Liver (tissue), 9 donors: ENCODE measurements around the gene AATK. TPM values are rescaled to one million over a fixed set of nuclear protein-coding genes. Genes with fewer than 3 reads are reported as not detected.
"Not testable (repeated sequence)": the region's sequence is repeated elsewhere in the genome, so short reads cannot be mapped to it uniquely, and the experiment has no call there.

Experiments
- DNase-seq: peaks from one replicate; pipeline ENCODE4 v3.0.0-alpha.2; 2017; ENCODE audit warnings: low spot score
- H3K27ac ChIP-seq, 2 donors: one replicate each; pipeline ENCODE4 v1.7.0; 2013; ENCODE audit warnings: inconsistent platforms in 2 of 2, low read length in 2 of 2, control low read depth in 1 of 2, low read depth in 1 of 2, mild to moderate bottlenecking in 1 of 2
- H3K27me3 ChIP-seq, 4 donors: one replicate each; pipeline versions ENCODE4 v1.6.1 to v1.7.0; 2013; ENCODE audit warnings: low read length in 3 of 4, inconsistent platforms in 1 of 4, mild to moderate bottlenecking in 1 of 4, moderate library complexity in 1 of 4; ENCODE audit not compliant: control insufficient read depth in 4 of 4, insufficient read depth in 4 of 4
- H3K36me3 ChIP-seq, 4 donors: one replicate each; pipeline versions ENCODE4 v1.6.1 to v1.7.0; 2013; ENCODE audit warnings: low read length in 3 of 4, mild to moderate bottlenecking in 3 of 4, low read depth in 1 of 4, moderate library complexity in 1 of 4; ENCODE audit not compliant: control insufficient read depth in 4 of 4, insufficient read depth in 3 of 4
- H3K4me1 ChIP-seq, 4 donors: one replicate each; pipeline versions ENCODE4 v1.6.1 to v1.7.0; 2013; ENCODE audit warnings: low read length in 3 of 4, mild to moderate bottlenecking in 3 of 4, moderate library complexity in 1 of 4; ENCODE audit not compliant: control insufficient read depth in 4 of 4, insufficient read depth in 4 of 4
- H3K4me3 ChIP-seq, 3 donors: one replicate each; pipeline versions ENCODE4 v1.6.1 to v1.7.0; 2013; ENCODE audit warnings: low read length in 3 of 3, control low read depth in 1 of 3, low read depth in 1 of 3, mild to moderate bottlenecking in 1 of 3
- H3K9ac ChIP-seq, 2 donors: one replicate each; pipeline ENCODE4 v1.7.0; 2013; ENCODE audit warnings: low read length in 2 of 2, mild to moderate bottlenecking in 2 of 2, moderate library complexity in 2 of 2, control low read depth in 1 of 2, low read depth in 1 of 2
- H3K9me3 ChIP-seq, 4 donors: one replicate each; pipeline versions ENCODE4 v1.6.1 to v1.7.0; 2013; ENCODE audit warnings: low read length in 3 of 4; ENCODE audit not compliant: control insufficient read depth in 4 of 4
- ATF3 ChIP-seq: IDR thresholded peaks from 2 replicates; pipeline ENCODE4 v1.6.1; 2016; ENCODE audit warnings: antibody characterized with exemption
- EGR1 ChIP-seq, 2 donors: IDR thresholded peaks; 2 replicates each; pipeline ENCODE4 v1.6.1; 2016 to 2018; ENCODE audit warnings: antibody characterized with exemption in 2 of 2, low read depth in 2 of 2
- FOXA1 ChIP-seq: IDR thresholded peaks from 2 replicates; pipeline ENCODE4 v1.6.1; 2016; ENCODE audit warnings: antibody characterized with exemption
- FOXA2 ChIP-seq: IDR thresholded peaks from 2 replicates; pipeline ENCODE4 v1.6.1; 2016; ENCODE audit warnings: antibody characterized with exemption
- HNF4G ChIP-seq: IDR thresholded peaks from 2 replicates; pipeline ENCODE4 v1.6.1; 2016; ENCODE audit warnings: antibody characterized with exemption
- JUND ChIP-seq, 2 donors: IDR thresholded peaks; 2 replicates each; pipeline ENCODE4 v1.6.1; 2016; ENCODE audit warnings: antibody characterized with exemption in 2 of 2
- NR2F2 ChIP-seq: IDR thresholded peaks from 2 replicates; pipeline ENCODE4 v1.6.1; 2016; ENCODE audit warnings: antibody characterized with exemption
- RAD21 ChIP-seq, 2 donors: IDR thresholded peaks; 2 replicates each; pipeline ENCODE4 v1.6.1; 2016; ENCODE audit warnings: antibody characterized with exemption in 2 of 2, mild to moderate bottlenecking in 2 of 2
- RXRA ChIP-seq, 2 donors: IDR thresholded peaks; 2 replicates each; pipeline ENCODE4 v1.6.1; 2017 to 2018; ENCODE audit warnings: antibody characterized with exemption in 2 of 2, mild to moderate bottlenecking in 1 of 2
- YY1 ChIP-seq: IDR thresholded peaks from 2 replicates; pipeline ENCODE4 v1.6.1; 2016; ENCODE audit warnings: antibody characterized with exemption, mild to moderate bottlenecking
- ZBTB33 ChIP-seq: IDR thresholded peaks from 2 replicates; pipeline ENCODE4 v1.6.1; 2016; ENCODE audit warnings: antibody characterized with exemption
- WGBS: extraction: QIAGEN DNeasy Blood & Tissue Kit; methylation state at CpG from one replicate; pipeline ENCODE4 v1.1.7; 2013; 5-methylcytosine and 5-hydroxymethylcytosine counted together
- polyA plus RNA-seq, 2 donors: library from polyadenylated mRNA; stranded (reverse) in 1 of 2; unstranded in 1 of 2; fragments of 200-250 nt in 1 of 2; fragments of >200 nt in 1 of 2; fragmentation: Nextera tagmentation in 1 of 2; extraction: Ambion mirVana in 1 of 2; gene quantifications; one replicate each; pipeline versions ENCODE4 v1.2.1 to v1.2.3, GENCODE V29; 2013 to 2015
- total RNA-seq, 2 donors: library from RNA; depleted of rRNA; stranded (reverse); fragments of >200 nt; gene quantifications; one replicate each; pipeline ENCODE4 v1.2.3, GENCODE V29; 2014
- TF ChIP-seq, protein P1 (sequence below): IDR thresholded peaks from 2 replicates; pipeline ENCODE4 v1.6.1; 2016; ENCODE audit warnings: antibody characterized with exemption, mild to moderate bottlenecking
- TF ChIP-seq, protein P2 (sequence below): IDR thresholded peaks from 2 replicates; pipeline ENCODE4 v1.6.1; 2016; ENCODE audit warnings: antibody characterized with exemption
- TF ChIP-seq, protein P3 (sequence below): fragments of 150-350 bp; IDR thresholded peaks from 2 replicates; pipeline ENCODE4 v1.5.1; 2017; ENCODE audit warnings: improper control_type of control experiment, low read depth, low read length; ENCODE audit not compliant: missing input control
- donor health status: healthy.
- donor health status: healthy.
- donor health status: healthy.
- donor health status: healthy.
- donor health status: healthy.

Gene AATK
- total and polyA plus RNA-seq, 4 donors, result 0.24 to 2.3 (median 0.62) TPM

DNA sequence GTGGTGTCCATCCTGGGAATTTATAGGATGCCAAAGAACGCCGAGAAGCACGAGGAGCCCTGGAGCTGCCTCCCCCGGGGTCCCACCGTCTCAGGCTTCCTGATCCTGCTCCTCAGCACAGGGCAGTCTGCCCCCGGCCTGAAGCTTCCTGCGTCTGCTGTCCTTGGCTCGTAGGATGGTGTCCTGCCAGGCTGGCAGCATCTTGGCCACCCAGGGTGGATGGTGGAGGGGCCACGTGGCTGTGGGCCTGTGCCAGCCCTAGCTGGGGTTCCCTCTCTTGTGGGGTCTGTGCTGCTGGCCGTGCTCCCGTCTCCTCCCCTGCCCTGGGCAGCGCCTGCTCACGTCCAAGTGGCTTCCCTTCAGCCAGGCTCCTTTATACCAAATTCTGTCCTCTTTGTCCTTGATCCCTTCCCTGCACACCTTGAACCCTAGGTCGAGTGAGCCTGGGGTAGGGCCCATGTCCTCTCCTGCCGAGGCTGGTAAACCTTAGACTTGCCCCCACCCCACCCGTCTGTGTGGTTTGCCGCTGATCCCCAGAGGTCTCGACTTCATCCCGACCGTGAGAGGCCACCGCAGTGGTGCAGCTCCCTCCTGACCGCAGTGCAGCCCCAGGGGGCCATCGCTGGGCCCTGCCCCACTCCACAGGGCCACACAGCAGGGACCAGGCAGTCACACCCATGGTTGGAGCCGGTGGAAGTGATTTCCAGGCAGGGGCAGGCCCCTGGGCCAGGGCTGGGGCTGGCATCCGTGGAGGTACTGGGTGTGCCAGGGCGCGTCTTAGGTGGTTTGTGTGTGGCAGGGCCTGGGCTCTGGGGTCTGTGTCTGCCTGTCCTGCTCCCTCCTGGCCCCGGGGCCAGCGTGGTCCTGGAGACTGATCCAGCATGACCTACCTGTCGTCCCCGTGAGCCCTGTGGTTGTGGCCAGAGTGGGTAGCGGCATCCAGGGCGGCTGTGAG is 84.5 kb downstream of the AATK start (continued):
- TF ChIP-seq, protein P1, sequence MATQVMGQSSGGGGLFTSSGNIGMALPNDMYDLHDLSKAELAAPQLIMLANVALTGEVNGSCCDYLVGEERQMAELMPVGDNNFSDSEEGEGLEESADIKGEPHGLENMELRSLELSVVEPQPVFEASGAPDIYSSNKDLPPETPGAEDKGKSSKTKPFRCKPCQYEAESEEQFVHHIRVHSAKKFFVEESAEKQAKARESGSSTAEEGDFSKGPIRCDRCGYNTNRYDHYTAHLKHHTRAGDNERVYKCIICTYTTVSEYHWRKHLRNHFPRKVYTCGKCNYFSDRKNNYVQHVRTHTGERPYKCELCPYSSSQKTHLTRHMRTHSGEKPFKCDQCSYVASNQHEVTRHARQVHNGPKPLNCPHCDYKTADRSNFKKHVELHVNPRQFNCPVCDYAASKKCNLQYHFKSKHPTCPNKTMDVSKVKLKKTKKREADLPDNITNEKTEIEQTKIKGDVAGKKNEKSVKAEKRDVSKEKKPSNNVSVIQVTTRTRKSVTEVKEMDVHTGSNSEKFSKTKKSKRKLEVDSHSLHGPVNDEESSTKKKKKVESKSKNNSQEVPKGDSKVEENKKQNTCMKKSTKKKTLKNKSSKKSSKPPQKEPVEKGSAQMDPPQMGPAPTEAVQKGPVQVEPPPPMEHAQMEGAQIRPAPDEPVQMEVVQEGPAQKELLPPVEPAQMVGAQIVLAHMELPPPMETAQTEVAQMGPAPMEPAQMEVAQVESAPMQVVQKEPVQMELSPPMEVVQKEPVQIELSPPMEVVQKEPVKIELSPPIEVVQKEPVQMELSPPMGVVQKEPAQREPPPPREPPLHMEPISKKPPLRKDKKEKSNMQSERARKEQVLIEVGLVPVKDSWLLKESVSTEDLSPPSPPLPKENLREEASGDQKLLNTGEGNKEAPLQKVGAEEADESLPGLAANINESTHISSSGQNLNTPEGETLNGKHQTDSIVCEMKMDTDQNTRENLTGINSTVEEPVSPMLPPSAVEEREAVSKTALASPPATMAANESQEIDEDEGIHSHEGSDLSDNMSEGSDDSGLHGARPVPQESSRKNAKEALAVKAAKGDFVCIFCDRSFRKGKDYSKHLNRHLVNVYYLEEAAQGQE, result no peak
- TF ChIP-seq FOXA1, result no peak
- TF ChIP-seq HNF4G, result no peak
- no peak for TF ChIP-seq ATF3
- no peak for TF ChIP-seq EGR1 (IDR thresholded peaks at IDR 0.05; ENCODE audit: low read depth in 2 of 2)

GRCh38 chr17:81080019-81080418 is 86.0 kb downstream of the AATK start:
- Histone ChIP-seq H3K9ac (no peak overlapping the region), H3K4me1 (peaks cover 20 to 54% (median 37%) of the 10 kb centered on the region in 4 donors), H3K4me3 (no peak overlapping the region), H3K36me3 (peaks cover 0 to 7% (median 4%) of the 10 kb centered on the region in 4 donors), H3K27ac (peak overlapping the region in 1 of 2 donors; percentile 28), H3K9me3 (no peaks in the 10 kb centered on the region), H3K27me3 (no peaks in the 10 kb centered on the region)
- TF ChIP-seq ATF3 (no peak), NR2F2 (no peak), FOXA2 (no peak), RXRA (IDR thresholded peaks at IDR 0.05) (no peak), JUND (IDR thresholded peaks at IDR 0.05) (no peak), ZBTB33 (no peak), FOXA1 (no peak), RAD21 (IDR thresholded peaks at IDR 0.05) (no peak), YY1 (no peak)
- TF ChIP-seq, protein P2, sequence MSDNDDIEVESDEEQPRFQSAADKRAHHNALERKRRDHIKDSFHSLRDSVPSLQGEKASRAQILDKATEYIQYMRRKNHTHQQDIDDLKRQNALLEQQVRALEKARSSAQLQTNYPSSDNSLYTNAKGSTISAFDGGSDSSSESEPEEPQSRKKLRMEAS, result no peak
- TF ChIP-seq, protein P3, sequence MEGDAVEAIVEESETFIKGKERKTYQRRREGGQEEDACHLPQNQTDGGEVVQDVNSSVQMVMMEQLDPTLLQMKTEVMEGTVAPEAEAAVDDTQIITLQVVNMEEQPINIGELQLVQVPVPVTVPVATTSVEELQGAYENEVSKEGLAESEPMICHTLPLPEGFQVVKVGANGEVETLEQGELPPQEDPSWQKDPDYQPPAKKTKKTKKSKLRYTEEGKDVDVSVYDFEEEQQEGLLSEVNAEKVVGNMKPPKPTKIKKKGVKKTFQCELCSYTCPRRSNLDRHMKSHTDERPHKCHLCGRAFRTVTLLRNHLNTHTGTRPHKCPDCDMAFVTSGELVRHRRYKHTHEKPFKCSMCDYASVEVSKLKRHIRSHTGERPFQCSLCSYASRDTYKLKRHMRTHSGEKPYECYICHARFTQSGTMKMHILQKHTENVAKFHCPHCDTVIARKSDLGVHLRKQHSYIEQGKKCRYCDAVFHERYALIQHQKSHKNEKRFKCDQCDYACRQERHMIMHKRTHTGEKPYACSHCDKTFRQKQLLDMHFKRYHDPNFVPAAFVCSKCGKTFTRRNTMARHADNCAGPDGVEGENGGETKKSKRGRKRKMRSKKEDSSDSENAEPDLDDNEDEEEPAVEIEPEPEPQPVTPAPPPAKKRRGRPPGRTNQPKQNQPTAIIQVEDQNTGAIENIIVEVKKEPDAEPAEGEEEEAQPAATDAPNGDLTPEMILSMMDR, result no peak
- 78% methylated on average over 19 of the region's 19 CpGs for WGBS
- DNase-seq, result no peak

DNA sequence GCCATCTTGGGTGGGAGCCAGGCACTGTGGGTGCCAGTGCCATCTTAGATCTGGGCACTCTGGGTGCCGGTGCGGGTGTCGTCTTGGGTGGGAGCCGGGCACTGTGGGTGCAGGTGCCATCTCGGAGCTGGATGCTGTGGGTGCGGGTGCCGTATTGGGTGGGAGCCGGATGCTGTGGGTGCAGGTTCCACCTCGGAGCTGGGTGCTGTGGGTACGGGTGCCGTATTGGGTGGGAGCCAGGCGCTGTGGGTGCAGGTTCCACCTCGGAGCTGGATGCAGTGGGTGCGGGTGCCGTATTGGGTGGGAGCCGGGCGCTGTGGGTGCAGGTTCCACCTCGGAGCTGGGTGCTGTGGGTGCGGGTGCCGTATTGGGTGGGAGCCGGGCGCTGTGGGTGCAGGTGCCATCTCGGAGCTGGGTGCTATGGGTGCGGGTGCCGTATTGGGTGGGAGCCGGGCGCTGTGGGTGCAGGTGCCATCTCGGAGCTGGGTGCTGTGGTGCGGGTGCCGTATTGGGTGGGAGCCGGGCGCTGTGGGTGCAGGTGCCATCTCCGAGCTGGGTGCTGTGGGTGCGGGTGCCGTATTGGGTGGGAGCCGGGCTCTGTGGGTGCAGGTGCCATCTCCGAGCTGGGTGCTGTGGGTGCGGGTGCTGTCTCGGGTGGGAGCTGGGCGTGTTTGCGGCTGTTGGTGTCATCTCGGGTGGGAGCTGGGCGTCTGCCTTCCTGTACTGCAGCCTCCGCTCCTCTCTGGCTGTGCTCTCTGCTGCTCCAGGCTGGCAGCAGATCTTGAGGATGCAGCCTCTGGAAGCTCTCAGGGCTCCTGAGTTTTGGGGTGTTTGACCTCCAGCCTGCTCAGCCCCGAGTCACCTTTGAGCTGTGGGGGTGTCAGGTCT is 87.8 kb downstream of the AATK start:
- not testable (repeated sequence) for H3K9me3 ChIP-seq, H3K36me3 ChIP-seq, H3K27me3 ChIP-seq, H3K27ac ChIP-seq, DNase-seq, H3K9ac ChIP-seq, H3K4me3 ChIP-seq
- 96% methylated on average over 45 of the region's 45 CpGs for WGBS
- peaks cover 13 to 37% (median 26%) of the 10 kb centered on the region in 4 donors for H3K4me1 ChIP-seq
